Fibroblast of villous mesenchyme (primary cell): ENCODE measurements around the gene F11. TPM values are rescaled to one million over a fixed set of nuclear protein-coding genes. Genes with fewer than 3 reads are reported as not detected.

Source experiments
- DNase-seq: peaks from one replicate; pipeline ENCODE4 v3.0.0-alpha.2; 2010; ENCODE audit warnings: low read depth
- H3K4me3 ChIP-seq: 2 replicates; pipeline ENCODE4 v1.5.1; 2011; ENCODE audit warnings: low read depth, mild to moderate bottlenecking, low read length
- CTCF ChIP-seq: IDR thresholded peaks from 2 replicates; pipeline ENCODE4 v1.5.1; 2012; ENCODE audit warnings: low read depth, mild to moderate bottlenecking, low read length; ENCODE audit not compliant: insufficient read depth
- total RNA-seq: library from RNA; depleted of rRNA; stranded (reverse); fragments of >200 nt; gene quantifications from 2 replicates; pipeline ENCODE4 v1.2.3, GENCODE V29; 2012

F11 gene
- total RNA-seq, 1 donor, result not detected

DNA sequence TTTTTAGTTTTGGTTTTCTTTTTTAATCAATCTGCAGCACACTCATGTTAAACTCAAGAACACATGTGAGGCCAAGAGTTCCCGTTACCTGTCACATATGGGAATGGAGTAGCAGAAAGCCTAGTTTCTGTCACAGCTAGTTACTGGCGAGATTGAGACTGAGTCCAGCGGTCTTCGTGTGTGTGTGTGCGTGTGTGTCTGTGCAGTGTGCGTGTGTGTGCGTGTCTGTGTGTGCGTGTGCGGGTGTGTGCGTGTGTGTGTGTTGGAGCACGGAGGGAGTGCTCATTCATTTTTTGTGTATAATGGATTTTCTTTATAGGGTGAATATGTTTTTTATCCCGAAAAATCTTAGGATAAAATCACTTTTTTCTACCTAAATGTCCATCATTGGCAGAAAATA is 19.2 kb downstream of the F11 start:
- TF ChIP-seq CTCF, result no peak
- H3K4me3 ChIP-seq, result no peak overlapping the region
- DNase-seq, result no peak

DNA sequence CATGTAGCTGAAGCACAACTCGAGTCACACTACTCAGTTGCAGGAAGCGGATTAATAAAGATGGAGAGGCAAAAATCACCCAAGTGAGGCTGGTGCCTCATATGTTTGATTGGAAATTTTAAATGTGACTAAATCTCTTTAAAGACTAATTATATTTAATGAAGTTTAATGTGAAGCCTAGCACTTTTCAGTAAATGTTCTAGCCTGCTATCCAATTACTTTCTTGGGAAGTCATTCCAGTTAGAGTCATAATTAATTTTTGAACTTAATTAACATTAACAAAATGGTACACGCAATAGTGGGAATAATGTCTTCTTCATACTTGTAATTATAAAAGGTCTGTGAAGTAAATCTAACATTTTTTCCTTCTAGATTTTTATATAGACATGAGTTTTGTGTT is 20.6 kb downstream of the F11 start:
- no peak for TF ChIP-seq CTCF
- no peak overlapping the region for H3K4me3 ChIP-seq
- DNase-seq, result no peak

- H3K4me3 ChIP-seq, result no peak overlapping the region
- TF ChIP-seq CTCF, result no peak
- DNase-seq, result no peak
Measured at GRCh38 chr4:186291256-186291890, 25.4 kb downstream of the F11 start.

DNA sequence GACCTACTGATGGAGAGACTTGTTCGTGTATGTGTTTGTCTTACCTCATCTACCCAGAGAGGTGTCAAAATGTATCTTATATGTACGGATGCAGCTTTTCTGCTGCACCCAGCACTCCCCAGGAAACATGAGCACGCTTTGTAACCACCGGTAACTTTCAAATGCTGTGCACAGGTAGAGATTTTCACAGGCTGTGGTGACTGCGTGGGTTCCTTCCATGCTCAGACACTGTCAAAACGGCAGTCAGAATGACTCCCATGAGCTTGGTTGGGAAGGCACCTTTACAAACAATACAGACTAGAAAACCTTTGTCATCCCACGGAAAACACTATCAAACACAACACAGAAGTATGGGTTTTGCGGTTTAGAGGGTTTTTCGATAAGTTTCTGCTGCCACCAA is 28.2 kb downstream of the F11 start:
- DNase-seq, result no peak
- TF ChIP-seq CTCF, result no peak
- H3K4me3 ChIP-seq, result no peak overlapping the region

GRCh38 chr4:186296481-186296880 is 30.5 kb downstream of the F11 start:
- DNase-seq, result no peak
- no peak overlapping the region for H3K4me3 ChIP-seq
- no peak for TF ChIP-seq CTCF

DNA sequence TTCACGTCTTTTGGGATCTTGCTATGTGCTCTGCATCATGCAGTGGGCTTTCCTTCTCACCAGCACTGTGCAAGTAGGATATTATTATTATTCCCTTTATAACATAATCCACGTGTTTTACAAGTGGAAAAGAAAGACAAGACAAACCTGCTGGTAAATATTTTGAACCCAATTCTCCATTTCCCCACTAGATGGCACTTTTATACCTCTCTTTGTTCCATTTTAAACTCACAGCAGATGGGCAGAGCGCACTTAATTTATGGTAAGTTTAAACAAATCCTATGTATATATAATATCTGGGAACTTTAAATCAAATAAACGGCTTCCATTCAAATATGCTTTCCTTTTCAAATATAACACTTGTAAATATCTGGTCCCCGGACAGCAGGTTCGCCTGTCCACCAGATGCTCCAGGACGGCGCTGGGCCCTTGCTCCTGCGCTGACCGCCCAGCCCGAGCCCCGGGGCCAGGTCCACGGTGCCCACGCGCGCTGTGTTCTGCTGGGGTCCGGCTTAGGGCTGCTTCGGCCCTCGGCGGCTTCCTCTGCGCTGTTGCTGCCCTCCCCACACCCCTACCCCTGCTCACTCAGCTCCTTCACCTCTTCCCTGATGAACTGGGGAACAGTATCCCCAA is 31.1 kb downstream of the F11 start:
- H3K4me3 ChIP-seq, result no peak overlapping the region
- peak; percentile 60 for TF ChIP-seq CTCF
- peak; percentile 72 for DNase-seq
